PC-9 (cell line): ENCODE data around the gene KRTAP9-8.
"Not testable (repeated sequence)": the region's sequence is repeated elsewhere in the genome, so short reads cannot be mapped to it uniquely, and the experiment has no call there.

ENCODE experiments used
- CTCF ChIP-seq: fragments of 200-600 bp; sonication (generic); conservative IDR thresholded peaks from 2 replicates; pipeline ENCODE4 v1.6.1; 2017; ENCODE audit warnings: mixed run types, antibody characterized with exemption, mild to moderate bottlenecking, moderate library complexity
- EZH2 ChIP-seq: fragments of 200-600 bp; sonication (generic); IDR thresholded peaks from 2 replicates; pipeline ENCODE4 v1.8.0; 2017; ENCODE audit warnings: antibody characterized with exemption, low read depth

- not testable (repeated sequence) for TF ChIP-seq CTCF, EZH2
These were observed 683 bp upstream of the KRTAP9-8 start for GRCh38 chr17:41237116-41237515.
